Measurements from ENCODE around the gene SMARCAD1.

The SMARCAD1 gene

DNA sequence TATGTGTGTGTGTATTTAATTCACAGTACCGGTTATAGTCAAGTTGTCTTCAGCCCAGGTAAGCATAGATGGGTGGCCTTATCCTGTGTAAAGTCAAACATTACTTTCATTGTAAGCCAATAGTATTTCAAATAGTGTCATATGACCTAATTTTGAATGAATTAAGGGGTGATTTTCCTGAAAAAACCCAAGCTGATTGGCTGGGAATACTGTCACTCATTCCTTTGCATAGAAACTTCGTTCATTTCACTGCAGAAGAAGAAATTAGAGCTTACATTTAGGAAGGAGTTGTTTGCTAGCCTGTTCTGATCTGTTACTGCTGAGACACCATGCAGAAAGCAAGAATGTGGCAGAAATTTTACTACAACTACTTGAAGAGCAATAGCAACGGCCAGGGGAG, 45.4 kb downstream of the SMARCAD1 start:
- Histone ChIP-seq H3K27ac (ENCODE audit: insufficient read depth, low read length, poor library complexity, severe bottlenecking) (no peak overlapping the region), H3K27me3 (replicated peaks; ENCODE audit: control insufficient read depth, insufficient read depth, low read length, poor library complexity, severe bottlenecking) (no peaks in the 10 kb centered on the region), H3K4me3 (ENCODE audit: insufficient read depth, low read depth, low read length, poor library complexity, severe bottlenecking) (no peak overlapping the region), H3K36me3 (ENCODE audit: control insufficient read depth, insufficient read depth, low read length) (peaks cover 13% of the 10 kb centered on the region), H3K9me3 (ENCODE audit: control insufficient read depth, low read length) (no peaks in the 10 kb centered on the region), H3K4me1 (ENCODE audit: control insufficient read depth, insufficient read depth, low read length, poor library complexity, severe bottlenecking) (no peaks in the 10 kb centered on the region)
- no peak for DNase-seq

DNA sequence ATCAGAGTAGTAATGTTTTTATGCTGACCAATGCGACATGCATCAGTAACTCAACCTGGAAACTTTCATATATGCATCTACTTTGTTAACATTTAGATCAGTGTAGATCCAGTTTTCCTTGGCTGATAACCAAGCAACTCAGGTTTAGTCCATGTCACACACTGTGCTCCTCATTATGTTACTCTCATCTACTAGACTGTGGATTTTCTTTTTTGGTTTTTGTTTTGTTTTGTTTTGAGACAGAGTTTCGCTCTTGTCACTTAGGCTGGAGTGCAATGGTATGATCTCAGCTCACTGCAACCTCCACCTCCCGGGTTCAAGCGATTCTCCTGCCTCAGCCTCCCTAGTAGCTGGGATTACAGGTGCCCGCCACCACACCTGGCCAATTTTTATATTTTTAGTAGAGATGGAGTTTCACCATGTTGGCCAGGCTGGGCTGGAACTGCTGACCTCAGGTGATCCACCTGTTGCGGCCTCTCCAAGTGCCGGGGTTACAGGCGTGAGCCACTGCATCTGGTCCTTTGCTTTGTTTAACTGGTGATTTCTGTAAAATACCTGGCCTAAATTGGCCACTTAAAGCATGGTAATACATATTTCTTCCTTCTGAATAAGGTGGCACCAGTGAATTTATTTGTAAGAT, 48.6 kb downstream of the SMARCAD1 start:
- no peaks in the 10 kb centered on the region for H3K4me1 ChIP-seq (ENCODE audit: control insufficient read depth, insufficient read depth, low read length, poor library complexity, severe bottlenecking)
- H3K4me3 ChIP-seq (ENCODE audit: insufficient read depth, low read depth, low read length, poor library complexity, severe bottlenecking), result no peak overlapping the region
- H3K9me3 ChIP-seq (ENCODE audit: control insufficient read depth, low read length), result no peaks in the 10 kb centered on the region
- no peak overlapping the region for H3K27ac ChIP-seq (ENCODE audit: insufficient read depth, low read length, poor library complexity, severe bottlenecking)
- DNase-seq, result no peak
- H3K36me3 ChIP-seq (ENCODE audit: control insufficient read depth, insufficient read depth, low read length), result peaks cover 13% of the 10 kb centered on the region
- no peaks in the 10 kb centered on the region for H3K27me3 ChIP-seq (replicated peaks; ENCODE audit: control insufficient read depth, insufficient read depth, low read length, poor library complexity, severe bottlenecking)

- Histone ChIP-seq H3K4me3 (ENCODE audit: insufficient read depth, low read depth, low read length, poor library complexity, severe bottlenecking) (no peak overlapping the region), H3K27ac (ENCODE audit: insufficient read depth, low read length, poor library complexity, severe bottlenecking) (no peak overlapping the region)
- DNase-seq, result no peak
Observed at GRCh38 chr4:94256828-94257227, 49.2 kb downstream of the SMARCAD1 start.

GRCh38 chr4:94262163-94263016, 54.7 kb downstream of the SMARCAD1 start:
- Histone ChIP-seq H3K4me3 (ENCODE audit: insufficient read depth, low read depth, low read length, poor library complexity, severe bottlenecking) (no peak overlapping the region), H3K4me1 (ENCODE audit: control insufficient read depth, insufficient read depth, low read length, poor library complexity, severe bottlenecking) (no peaks in the 10 kb centered on the region), H3K9me3 (ENCODE audit: control insufficient read depth, low read length) (no peaks in the 10 kb centered on the region), H3K36me3 (ENCODE audit: control insufficient read depth, insufficient read depth, low read length) (no peaks in the 10 kb centered on the region), H3K27ac (ENCODE audit: insufficient read depth, low read length, poor library complexity, severe bottlenecking) (no peak overlapping the region), H3K27me3 (replicated peaks; ENCODE audit: control insufficient read depth, insufficient read depth, low read length, poor library complexity, severe bottlenecking) (no peaks in the 10 kb centered on the region)
- DNase-seq, result no peak

More at GRCh38 chr4:94256828-94257227, 49.2 kb downstream of the SMARCAD1 start:
- Histone ChIP-seq H3K27me3 (replicated peaks; ENCODE audit: control insufficient read depth, insufficient read depth, low read length, poor library complexity, severe bottlenecking) (no peaks in the 10 kb centered on the region), H3K36me3 (ENCODE audit: control insufficient read depth, insufficient read depth, low read length) (peaks cover 13% of the 10 kb centered on the region), H3K9me3 (ENCODE audit: control insufficient read depth, low read length) (no peaks in the 10 kb centered on the region), H3K4me1 (ENCODE audit: control insufficient read depth, insufficient read depth, low read length, poor library complexity, severe bottlenecking) (no peaks in the 10 kb centered on the region)

DNA sequence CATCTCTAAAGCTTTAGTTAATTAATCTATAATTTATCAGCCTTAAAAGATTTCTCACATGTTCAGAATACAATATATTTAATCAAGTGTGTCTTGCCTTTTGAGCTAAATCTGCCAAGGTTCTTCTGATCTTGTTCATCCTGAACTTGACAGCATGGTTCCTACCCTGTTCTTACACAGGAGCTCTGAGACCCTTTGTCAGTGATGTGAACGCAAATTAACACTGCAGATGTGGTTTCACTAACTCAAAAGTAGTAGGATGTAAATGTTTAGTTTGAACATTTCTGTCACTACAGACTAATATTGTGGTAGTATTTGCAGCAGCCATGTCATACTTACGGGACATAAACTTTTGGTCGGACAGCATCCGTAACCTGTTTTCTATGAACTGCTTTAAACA, 59.4 kb downstream of the SMARCAD1 start:
- Histone ChIP-seq H3K27me3 (replicated peaks; ENCODE audit: control insufficient read depth, insufficient read depth, low read length, poor library complexity, severe bottlenecking) (no peaks in the 10 kb centered on the region), H3K4me3 (ENCODE audit: insufficient read depth, low read depth, low read length, poor library complexity, severe bottlenecking) (no peak overlapping the region), H3K9me3 (ENCODE audit: control insufficient read depth, low read length) (no peaks in the 10 kb centered on the region), H3K27ac (ENCODE audit: insufficient read depth, low read length, poor library complexity, severe bottlenecking) (no peak overlapping the region), H3K36me3 (ENCODE audit: control insufficient read depth, insufficient read depth, low read length) (no peaks in the 10 kb centered on the region), H3K4me1 (ENCODE audit: control insufficient read depth, insufficient read depth, low read length, poor library complexity, severe bottlenecking) (no peaks in the 10 kb centered on the region)
- DNase-seq, result no peak

DNA sequence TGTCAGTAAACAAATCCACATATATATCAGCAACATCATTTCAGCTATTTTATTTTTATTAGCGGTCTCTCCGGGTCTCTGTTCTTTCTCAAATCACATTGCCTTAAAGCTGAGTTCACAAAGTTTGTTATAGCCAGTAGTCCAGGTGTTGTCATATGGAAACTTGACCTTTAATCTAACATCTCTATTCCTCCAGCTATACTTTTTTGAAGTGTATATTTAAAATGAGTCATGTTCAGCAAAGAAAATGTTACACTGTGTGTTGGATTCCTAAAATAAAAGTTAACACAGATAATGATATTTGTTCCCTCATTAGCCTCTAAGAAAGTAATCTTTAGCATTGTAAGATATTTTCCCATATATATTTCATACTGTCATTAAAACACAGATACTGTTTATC, 63.6 kb downstream of the SMARCAD1 start:
- Histone ChIP-seq H3K27ac (ENCODE audit: insufficient read depth, low read length, poor library complexity, severe bottlenecking) (no peak overlapping the region), H3K4me3 (ENCODE audit: insufficient read depth, low read depth, low read length, poor library complexity, severe bottlenecking) (no peak overlapping the region), H3K27me3 (replicated peaks; ENCODE audit: control insufficient read depth, insufficient read depth, low read length, poor library complexity, severe bottlenecking) (no peaks in the 10 kb centered on the region), H3K4me1 (ENCODE audit: control insufficient read depth, insufficient read depth, low read length, poor library complexity, severe bottlenecking) (no peaks in the 10 kb centered on the region), H3K36me3 (ENCODE audit: control insufficient read depth, insufficient read depth, low read length) (peaks cover 4% of the 10 kb centered on the region), H3K9me3 (ENCODE audit: control insufficient read depth, low read length) (no peaks in the 10 kb centered on the region)
- DNase-seq, result no peak

DNA sequence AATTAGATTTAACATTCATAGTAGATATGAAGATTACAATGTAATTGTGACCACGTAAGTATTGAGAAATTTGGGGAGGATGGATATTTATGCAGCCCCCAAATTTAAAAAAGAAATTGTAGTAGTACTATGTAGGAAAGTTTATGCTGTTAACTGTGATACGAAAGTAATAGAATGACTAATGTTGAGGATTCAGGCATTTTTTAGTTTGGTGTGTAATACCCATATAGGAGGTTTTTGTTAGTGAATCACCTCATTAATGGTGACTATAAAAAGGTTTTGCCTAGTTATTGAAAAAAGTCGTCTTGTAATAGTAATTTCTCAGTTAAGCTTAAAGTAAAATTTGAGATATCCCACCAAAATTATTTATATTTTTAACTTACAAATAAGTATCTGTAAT, 67.2 kb downstream of the SMARCAD1 start:
- Histone ChIP-seq H3K4me3 (ENCODE audit: insufficient read depth, low read depth, low read length, poor library complexity, severe bottlenecking) (no peak overlapping the region), H3K4me1 (ENCODE audit: control insufficient read depth, insufficient read depth, low read length, poor library complexity, severe bottlenecking) (no peaks in the 10 kb centered on the region), H3K27ac (ENCODE audit: insufficient read depth, low read length, poor library complexity, severe bottlenecking) (no peak overlapping the region), H3K36me3 (ENCODE audit: control insufficient read depth, insufficient read depth, low read length) (peaks cover 28% of the 10 kb centered on the region), H3K9me3 (ENCODE audit: control insufficient read depth, low read length) (no peaks in the 10 kb centered on the region), H3K27me3 (replicated peaks; ENCODE audit: control insufficient read depth, insufficient read depth, low read length, poor library complexity, severe bottlenecking) (no peaks in the 10 kb centered on the region)
- no peak for DNase-seq

DNA sequence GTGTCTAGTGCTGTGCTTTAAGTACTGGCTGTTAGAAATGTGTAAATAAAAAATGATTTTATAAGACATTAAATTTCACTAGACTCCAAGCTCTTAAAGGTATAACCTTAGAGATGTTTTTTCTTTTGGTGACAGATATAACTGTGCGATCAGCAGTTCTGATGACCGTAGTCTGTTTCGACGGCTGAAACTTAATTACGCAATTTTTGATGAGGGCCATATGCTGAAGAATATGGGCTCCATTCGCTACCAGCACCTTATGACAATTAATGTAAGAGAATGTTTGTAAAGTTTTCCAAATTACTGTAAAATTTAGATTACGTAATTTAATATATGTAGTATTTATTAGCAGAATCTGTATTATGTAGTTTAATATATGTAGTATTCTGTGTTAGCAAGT, 68.5 kb downstream of the SMARCAD1 start:
- H3K4me3 ChIP-seq (ENCODE audit: insufficient read depth, low read depth, low read length, poor library complexity, severe bottlenecking), result no peak overlapping the region
- H3K4me1 ChIP-seq (ENCODE audit: control insufficient read depth, insufficient read depth, low read length, poor library complexity, severe bottlenecking), result no peaks in the 10 kb centered on the region
- DNase-seq, result no peak
- no peaks in the 10 kb centered on the region for H3K9me3 ChIP-seq (ENCODE audit: control insufficient read depth, low read length)
- H3K27ac ChIP-seq (ENCODE audit: insufficient read depth, low read length, poor library complexity, severe bottlenecking), result no peak overlapping the region
- H3K36me3 ChIP-seq (ENCODE audit: control insufficient read depth, insufficient read depth, low read length), result peaks cover 35% of the 10 kb centered on the region
- no peaks in the 10 kb centered on the region for H3K27me3 ChIP-seq (replicated peaks; ENCODE audit: control insufficient read depth, insufficient read depth, low read length, poor library complexity, severe bottlenecking)

- Histone ChIP-seq H3K27ac (ENCODE audit: insufficient read depth, low read length, poor library complexity, severe bottlenecking) (no peak overlapping the region), H3K36me3 (ENCODE audit: control insufficient read depth, insufficient read depth, low read length) (peaks cover 42% of the 10 kb centered on the region), H3K4me1 (ENCODE audit: control insufficient read depth, insufficient read depth, low read length, poor library complexity, severe bottlenecking) (no peaks in the 10 kb centered on the region), H3K4me3 (ENCODE audit: insufficient read depth, low read depth, low read length, poor library complexity, severe bottlenecking) (no peak overlapping the region), H3K27me3 (replicated peaks; ENCODE audit: control insufficient read depth, insufficient read depth, low read length, poor library complexity, severe bottlenecking) (no peaks in the 10 kb centered on the region), H3K9me3 (ENCODE audit: control insufficient read depth, low read length) (no peaks in the 10 kb centered on the region)
- no peak for DNase-seq
Observed at GRCh38 chr4:94277534-94277933, 69.9 kb downstream of the SMARCAD1 start.

DNA sequence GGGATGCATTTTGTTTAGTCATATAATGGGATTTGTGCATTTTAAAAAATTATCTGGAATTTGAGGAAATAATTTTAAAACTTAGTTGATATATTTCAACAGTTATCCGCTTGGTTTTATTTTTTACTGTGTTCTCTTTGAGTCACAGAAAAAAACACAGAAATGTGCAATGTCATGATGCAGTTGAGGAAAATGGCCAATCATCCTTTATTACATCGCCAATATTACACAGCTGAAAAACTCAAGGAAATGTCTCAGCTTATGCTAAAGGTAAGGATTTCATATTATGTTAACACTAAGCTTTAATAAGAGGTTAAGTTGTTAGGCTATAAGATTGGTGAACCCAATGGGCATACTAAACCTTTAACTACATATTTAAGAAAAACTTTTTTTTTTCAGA, 71.1 kb downstream of the SMARCAD1 start:
- Histone ChIP-seq H3K27ac (ENCODE audit: insufficient read depth, low read length, poor library complexity, severe bottlenecking) (no peak overlapping the region), H3K27me3 (replicated peaks; ENCODE audit: control insufficient read depth, insufficient read depth, low read length, poor library complexity, severe bottlenecking) (no peaks in the 10 kb centered on the region), H3K9me3 (ENCODE audit: control insufficient read depth, low read length) (no peaks in the 10 kb centered on the region), H3K4me1 (ENCODE audit: control insufficient read depth, insufficient read depth, low read length, poor library complexity, severe bottlenecking) (no peaks in the 10 kb centered on the region), H3K4me3 (ENCODE audit: insufficient read depth, low read depth, low read length, poor library complexity, severe bottlenecking) (no peak overlapping the region), H3K36me3 (ENCODE audit: control insufficient read depth, insufficient read depth, low read length) (peaks cover 47% of the 10 kb centered on the region)
- DNase-seq, result no peak
